HL-60 (cell line): Measurements from ENCODE around the gene CYP3A4.

ENCODE experiments used
- DNase-seq, 2 experiments: peaks; one replicate each; pipeline ENCODE4 v3.0.0-alpha.2; 2010 to 2020; ENCODE audit warnings: low read depth in 1 of 2, low spot score in 1 of 2
- H3K27ac ChIP-seq: fragments of 250-450 bp; sonication (Bioruptor Pico); replicated peaks from 2 replicates; pipeline ENCODE4 v1.5.1; 2020; ENCODE audit warnings: mild to moderate bottlenecking, moderate library complexity
- H3K27me3 ChIP-seq: fragments of 250-450 bp; sonication (Bioruptor Pico); 2 replicates; pipeline ENCODE4 v1.5.1; 2021; ENCODE audit warnings: mild to moderate bottlenecking, moderate library complexity; ENCODE audit not compliant: insufficient read depth, poor library complexity, severe bottlenecking
- H3K4me3 ChIP-seq: replicated peaks from 2 replicates; pipeline ENCODE4 v1.5.1; 2011; ENCODE audit warnings: mild to moderate bottlenecking, control low read depth, low read length; ENCODE audit not compliant: insufficient read depth
- GABPA ChIP-seq: IDR thresholded peaks from 2 replicates; pipeline ENCODE4 v1.6.1; 2012; ENCODE audit warnings: low read depth
- POLR2AphosphoS5 ChIP-seq: IDR thresholded peaks from 2 replicates; pipeline ENCODE4 v1.6.1; 2012; ENCODE audit warnings: low read depth
- SPI1 ChIP-seq: IDR thresholded peaks from 2 replicates; pipeline ENCODE4 v1.6.1; 2012; ENCODE audit warnings: low read depth, mild to moderate bottlenecking, borderline replicate concordance
- TF ChIP-seq, protein P1 (sequence below): IDR thresholded peaks from 2 replicates; pipeline ENCODE4 v1.6.1; 2012; ENCODE audit warnings: low read depth; ENCODE audit not compliant: insufficient replicate concordance
- TF ChIP-seq, protein P2 (sequence below): IDR thresholded peaks from one replicate; pipeline ENCODE4 v1.5.1; 2011; ENCODE audit warnings: low read length, control low read depth, inconsistent platforms; ENCODE audit not compliant: insufficient read depth

The CYP3A4 gene

DNA sequence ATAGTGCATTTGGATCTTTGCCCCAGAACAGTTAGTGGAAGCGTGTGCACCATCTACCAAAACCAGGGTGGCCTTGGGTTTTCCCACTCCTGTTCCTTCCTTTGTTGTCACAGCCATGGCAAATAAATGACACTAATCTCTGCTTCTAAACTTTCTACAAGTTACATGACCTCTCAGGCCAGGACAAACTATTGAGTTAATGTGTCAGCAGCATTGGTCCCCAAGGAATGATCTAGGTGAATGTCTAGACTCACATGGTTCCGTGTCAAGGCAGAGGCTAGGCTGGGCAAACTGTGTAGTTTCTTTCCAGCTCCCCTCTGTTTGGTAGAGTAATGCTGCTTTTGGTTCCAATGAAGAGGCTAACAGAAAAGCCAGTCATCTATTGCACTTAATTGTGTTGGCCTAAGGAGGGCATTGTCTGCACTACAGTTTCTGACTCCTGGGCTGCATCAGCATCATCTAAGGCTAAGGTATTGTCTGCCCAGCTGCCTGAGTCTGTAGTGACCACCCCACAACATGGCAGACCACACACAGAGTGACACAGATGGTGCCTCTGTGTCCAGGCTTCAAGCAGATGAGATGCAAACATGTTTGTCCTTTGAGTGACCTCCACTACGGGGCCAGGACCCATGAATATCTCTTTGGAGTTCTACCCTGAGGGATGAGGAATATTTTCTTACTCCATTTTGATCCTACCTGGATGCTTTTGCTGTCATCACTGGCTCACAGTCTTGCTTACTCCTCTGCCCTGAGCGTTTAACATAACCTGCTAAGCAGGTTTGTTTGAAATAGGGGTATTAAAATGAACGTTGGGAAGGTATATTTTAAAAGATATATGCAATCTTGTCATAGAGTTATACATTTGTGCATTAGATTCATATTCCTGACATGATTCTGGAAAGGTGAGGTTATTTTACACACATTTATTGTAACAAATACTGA lies 1.7 kb downstream of the CYP3A4 start:
- no peak for DNase-seq
- no peaks in the 10 kb centered on the region for H3K27me3 ChIP-seq
- H3K27ac ChIP-seq: no peak overlapping the region
- no peak overlapping the region for H3K4me3 ChIP-seq
- TF ChIP-seq GABPA: no peak
- TF ChIP-seq, protein P1, sequence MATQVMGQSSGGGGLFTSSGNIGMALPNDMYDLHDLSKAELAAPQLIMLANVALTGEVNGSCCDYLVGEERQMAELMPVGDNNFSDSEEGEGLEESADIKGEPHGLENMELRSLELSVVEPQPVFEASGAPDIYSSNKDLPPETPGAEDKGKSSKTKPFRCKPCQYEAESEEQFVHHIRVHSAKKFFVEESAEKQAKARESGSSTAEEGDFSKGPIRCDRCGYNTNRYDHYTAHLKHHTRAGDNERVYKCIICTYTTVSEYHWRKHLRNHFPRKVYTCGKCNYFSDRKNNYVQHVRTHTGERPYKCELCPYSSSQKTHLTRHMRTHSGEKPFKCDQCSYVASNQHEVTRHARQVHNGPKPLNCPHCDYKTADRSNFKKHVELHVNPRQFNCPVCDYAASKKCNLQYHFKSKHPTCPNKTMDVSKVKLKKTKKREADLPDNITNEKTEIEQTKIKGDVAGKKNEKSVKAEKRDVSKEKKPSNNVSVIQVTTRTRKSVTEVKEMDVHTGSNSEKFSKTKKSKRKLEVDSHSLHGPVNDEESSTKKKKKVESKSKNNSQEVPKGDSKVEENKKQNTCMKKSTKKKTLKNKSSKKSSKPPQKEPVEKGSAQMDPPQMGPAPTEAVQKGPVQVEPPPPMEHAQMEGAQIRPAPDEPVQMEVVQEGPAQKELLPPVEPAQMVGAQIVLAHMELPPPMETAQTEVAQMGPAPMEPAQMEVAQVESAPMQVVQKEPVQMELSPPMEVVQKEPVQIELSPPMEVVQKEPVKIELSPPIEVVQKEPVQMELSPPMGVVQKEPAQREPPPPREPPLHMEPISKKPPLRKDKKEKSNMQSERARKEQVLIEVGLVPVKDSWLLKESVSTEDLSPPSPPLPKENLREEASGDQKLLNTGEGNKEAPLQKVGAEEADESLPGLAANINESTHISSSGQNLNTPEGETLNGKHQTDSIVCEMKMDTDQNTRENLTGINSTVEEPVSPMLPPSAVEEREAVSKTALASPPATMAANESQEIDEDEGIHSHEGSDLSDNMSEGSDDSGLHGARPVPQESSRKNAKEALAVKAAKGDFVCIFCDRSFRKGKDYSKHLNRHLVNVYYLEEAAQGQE: no peak
- no peak for TF ChIP-seq POLR2AphosphoS5
- TF ChIP-seq, protein P2, sequence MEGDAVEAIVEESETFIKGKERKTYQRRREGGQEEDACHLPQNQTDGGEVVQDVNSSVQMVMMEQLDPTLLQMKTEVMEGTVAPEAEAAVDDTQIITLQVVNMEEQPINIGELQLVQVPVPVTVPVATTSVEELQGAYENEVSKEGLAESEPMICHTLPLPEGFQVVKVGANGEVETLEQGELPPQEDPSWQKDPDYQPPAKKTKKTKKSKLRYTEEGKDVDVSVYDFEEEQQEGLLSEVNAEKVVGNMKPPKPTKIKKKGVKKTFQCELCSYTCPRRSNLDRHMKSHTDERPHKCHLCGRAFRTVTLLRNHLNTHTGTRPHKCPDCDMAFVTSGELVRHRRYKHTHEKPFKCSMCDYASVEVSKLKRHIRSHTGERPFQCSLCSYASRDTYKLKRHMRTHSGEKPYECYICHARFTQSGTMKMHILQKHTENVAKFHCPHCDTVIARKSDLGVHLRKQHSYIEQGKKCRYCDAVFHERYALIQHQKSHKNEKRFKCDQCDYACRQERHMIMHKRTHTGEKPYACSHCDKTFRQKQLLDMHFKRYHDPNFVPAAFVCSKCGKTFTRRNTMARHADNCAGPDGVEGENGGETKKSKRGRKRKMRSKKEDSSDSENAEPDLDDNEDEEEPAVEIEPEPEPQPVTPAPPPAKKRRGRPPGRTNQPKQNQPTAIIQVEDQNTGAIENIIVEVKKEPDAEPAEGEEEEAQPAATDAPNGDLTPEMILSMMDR: no peak
- TF ChIP-seq SPI1: no peak

DNA sequence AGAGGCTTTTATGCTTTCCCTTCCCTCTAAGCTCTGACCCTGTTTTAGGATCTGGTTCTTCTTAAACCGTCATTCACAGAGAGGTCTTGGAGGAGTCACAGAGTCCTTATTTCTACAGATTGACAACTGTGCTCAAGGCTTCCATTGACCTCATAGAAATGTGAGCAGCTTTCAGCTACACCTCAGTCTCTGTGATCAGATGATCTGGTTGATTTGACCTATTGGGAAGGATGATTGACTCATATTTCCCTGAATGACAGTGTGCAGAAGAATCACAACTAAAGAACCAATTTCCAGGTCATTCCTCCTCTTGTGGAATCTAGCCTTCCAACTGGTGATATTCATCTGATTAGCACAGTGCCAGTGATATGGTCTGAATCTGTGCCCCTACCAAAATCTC lies 3.4 kb downstream of the CYP3A4 start:
- no peak for DNase-seq
- no peak for TF ChIP-seq POLR2AphosphoS5
- Histone ChIP-seq H3K27me3 (no peaks in the 10 kb centered on the region), H3K27ac (no peak overlapping the region), H3K4me3 (no peak overlapping the region)

DNA sequence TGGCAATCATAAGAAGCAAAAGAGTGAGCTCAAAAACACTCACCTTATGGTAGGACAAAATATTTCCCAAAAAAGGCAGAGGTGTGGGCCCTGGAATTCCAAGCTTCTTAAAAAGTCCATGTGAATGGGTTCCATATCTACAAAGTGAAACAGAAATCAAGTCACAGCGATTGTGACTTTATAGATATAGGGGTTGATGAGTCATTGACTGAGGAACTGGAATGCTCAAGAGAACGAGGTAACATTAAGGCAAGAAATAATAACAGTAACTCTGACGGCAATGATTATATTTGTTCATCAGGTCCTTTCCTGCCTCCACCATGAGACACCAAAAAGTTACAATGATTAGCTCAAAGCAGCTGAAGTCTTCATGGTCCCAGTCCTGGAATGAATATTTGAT lies 4.0 kb downstream of the CYP3A4 start:
- H3K27ac ChIP-seq: no peak overlapping the region
- H3K4me3 ChIP-seq: no peak overlapping the region
- TF ChIP-seq SPI1 (no peak), GABPA (no peak)
- TF ChIP-seq, protein P1: no peak
- no peak for DNase-seq
- H3K27me3 ChIP-seq: no peaks in the 10 kb centered on the region

DNA sequence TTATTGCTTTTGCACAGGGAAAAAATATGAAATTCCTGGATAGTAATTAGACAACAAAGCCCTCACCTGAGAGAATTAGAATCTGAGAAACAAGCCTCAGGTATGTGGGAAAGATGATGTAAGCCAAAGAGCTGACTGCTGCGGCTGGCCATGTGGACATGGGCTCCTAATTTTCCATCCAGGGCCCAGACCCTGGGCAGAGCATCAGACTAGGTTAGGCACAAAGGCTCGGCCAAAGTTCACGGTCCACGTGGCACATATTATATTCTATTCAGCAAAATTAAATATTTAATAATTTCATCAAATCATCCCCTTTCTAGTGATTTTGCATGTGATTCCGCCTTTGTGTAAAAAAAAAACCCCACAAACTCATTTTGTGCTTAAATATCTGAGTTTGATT lies 5.1 kb downstream of the CYP3A4 start:
- H3K27me3 ChIP-seq: no peaks in the 10 kb centered on the region

More for the DNA sequence above, 5.1 kb downstream of the CYP3A4 start:
- Histone ChIP-seq H3K4me3 (no peak overlapping the region), H3K27ac (no peak overlapping the region)
- no peak for DNase-seq
- TF ChIP-seq, protein P2: no peak
- no peak for TF ChIP-seq GABPA
- TF ChIP-seq, protein P1: no peak
- no peak for TF ChIP-seq SPI1
- TF ChIP-seq POLR2AphosphoS5: no peak
